ENCODE data around the gene AMPD3.

The AMPD3 gene

GRCh38 chr11:10518123-10518522, 63.1 kb downstream of the AMPD3 start:
- DNase-seq (ENCODE audit: low read depth), result no peak
- H3K4me3 ChIP-seq (ENCODE audit: low read length), result no peak overlapping the region
- TF ChIP-seq CTCF (conservative IDR thresholded peaks at IDR 0.05; ENCODE audit: low read length), result no peak

- no peak for TF ChIP-seq CTCF (conservative IDR thresholded peaks at IDR 0.05; ENCODE audit: low read length)
- no peak for DNase-seq (ENCODE audit: low read depth)
- H3K4me3 ChIP-seq (ENCODE audit: low read length), result no peak overlapping the region
Measured at GRCh38 chr11:10518891-10519290, 63.8 kb downstream of the AMPD3 start.

GRCh38 chr11:10519630-10520029, 64.6 kb downstream of the AMPD3 start:
- DNase-seq (ENCODE audit: low read depth), result no peak
- H3K4me3 ChIP-seq (ENCODE audit: low read length), result no peak overlapping the region
- no peak for TF ChIP-seq CTCF (conservative IDR thresholded peaks at IDR 0.05; ENCODE audit: low read length)

- TF ChIP-seq CTCF (conservative IDR thresholded peaks at IDR 0.05; ENCODE audit: low read length), result no peak
- DNase-seq (ENCODE audit: low read depth), result no peak
- no peak overlapping the region for H3K4me3 ChIP-seq (ENCODE audit: low read length)
Measured at GRCh38 chr11:10520562-10520961, 65.5 kb downstream of the AMPD3 start.

GRCh38 chr11:10522276-10522675, 67.2 kb downstream of the AMPD3 start:
- no peak for TF ChIP-seq CTCF (conservative IDR thresholded peaks at IDR 0.05; ENCODE audit: low read length)
- DNase-seq (ENCODE audit: low read depth), result no peak
- H3K4me3 ChIP-seq (ENCODE audit: low read length), result no peak overlapping the region

GRCh38 chr11:10522921-10523320, 67.9 kb downstream of the AMPD3 start:
- H3K4me3 ChIP-seq (ENCODE audit: low read length), result no peak overlapping the region
- no peak for TF ChIP-seq CTCF (conservative IDR thresholded peaks at IDR 0.05; ENCODE audit: low read length)
- peak; percentile 12 for DNase-seq (ENCODE audit: low read depth)

GRCh38 chr11:10524471-10524870, 69.4 kb downstream of the AMPD3 start:
- no peak for TF ChIP-seq CTCF (conservative IDR thresholded peaks at IDR 0.05; ENCODE audit: low read length)
- DNase-seq (ENCODE audit: low read depth), result no peak

More at GRCh38 chr11:10524471-10524870, 69.4 kb downstream of the AMPD3 start:
- no peak overlapping the region for H3K4me3 ChIP-seq (ENCODE audit: low read length)
